ENCODE data around the gene MKNK1.

DNA sequence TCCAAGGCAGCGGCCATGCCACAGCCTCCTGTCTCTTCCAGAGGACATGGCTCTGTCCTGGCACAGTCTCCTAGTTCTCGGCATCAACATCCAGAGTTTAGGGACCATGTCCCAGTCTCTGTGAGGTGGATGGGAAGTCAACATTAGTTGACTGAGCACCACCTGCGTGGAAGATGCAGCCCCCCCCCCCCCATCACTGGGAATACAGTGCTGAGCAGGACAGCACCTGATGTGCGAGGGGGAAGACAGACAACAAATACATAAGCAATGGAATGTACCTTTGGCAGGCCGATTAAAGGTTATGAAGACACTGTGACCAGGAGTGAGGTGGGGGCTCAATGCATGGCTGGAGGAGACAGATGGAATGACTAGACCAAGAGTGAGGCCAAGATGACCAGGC is 79.2 kb downstream of the MKNK1 start:
- TF ChIP-seq, protein P1, sequence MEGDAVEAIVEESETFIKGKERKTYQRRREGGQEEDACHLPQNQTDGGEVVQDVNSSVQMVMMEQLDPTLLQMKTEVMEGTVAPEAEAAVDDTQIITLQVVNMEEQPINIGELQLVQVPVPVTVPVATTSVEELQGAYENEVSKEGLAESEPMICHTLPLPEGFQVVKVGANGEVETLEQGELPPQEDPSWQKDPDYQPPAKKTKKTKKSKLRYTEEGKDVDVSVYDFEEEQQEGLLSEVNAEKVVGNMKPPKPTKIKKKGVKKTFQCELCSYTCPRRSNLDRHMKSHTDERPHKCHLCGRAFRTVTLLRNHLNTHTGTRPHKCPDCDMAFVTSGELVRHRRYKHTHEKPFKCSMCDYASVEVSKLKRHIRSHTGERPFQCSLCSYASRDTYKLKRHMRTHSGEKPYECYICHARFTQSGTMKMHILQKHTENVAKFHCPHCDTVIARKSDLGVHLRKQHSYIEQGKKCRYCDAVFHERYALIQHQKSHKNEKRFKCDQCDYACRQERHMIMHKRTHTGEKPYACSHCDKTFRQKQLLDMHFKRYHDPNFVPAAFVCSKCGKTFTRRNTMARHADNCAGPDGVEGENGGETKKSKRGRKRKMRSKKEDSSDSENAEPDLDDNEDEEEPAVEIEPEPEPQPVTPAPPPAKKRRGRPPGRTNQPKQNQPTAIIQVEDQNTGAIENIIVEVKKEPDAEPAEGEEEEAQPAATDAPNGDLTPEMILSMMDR (IDR thresholded peaks at IDR 0.05; ENCODE audit: low read depth, low read length), result no peak
- TF ChIP-seq, protein P2, sequence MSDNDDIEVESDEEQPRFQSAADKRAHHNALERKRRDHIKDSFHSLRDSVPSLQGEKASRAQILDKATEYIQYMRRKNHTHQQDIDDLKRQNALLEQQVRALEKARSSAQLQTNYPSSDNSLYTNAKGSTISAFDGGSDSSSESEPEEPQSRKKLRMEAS (IDR thresholded peaks at IDR 0.05; ENCODE audit: low read depth, low read length), result no peak
- no peak for TF ChIP-seq POLR2A (IDR thresholded peaks at IDR 0.05; ENCODE audit: extremely low read depth, insufficient read length)
